ENCODE data around the gene CCL22. TPM values are rescaled to one million over a fixed set of nuclear protein-coding genes. Genes with fewer than 3 reads are reported as not detected.

The CCL22 gene
- total RNA-seq, 1 experiment from 2014 or later = not detected

DNA sequence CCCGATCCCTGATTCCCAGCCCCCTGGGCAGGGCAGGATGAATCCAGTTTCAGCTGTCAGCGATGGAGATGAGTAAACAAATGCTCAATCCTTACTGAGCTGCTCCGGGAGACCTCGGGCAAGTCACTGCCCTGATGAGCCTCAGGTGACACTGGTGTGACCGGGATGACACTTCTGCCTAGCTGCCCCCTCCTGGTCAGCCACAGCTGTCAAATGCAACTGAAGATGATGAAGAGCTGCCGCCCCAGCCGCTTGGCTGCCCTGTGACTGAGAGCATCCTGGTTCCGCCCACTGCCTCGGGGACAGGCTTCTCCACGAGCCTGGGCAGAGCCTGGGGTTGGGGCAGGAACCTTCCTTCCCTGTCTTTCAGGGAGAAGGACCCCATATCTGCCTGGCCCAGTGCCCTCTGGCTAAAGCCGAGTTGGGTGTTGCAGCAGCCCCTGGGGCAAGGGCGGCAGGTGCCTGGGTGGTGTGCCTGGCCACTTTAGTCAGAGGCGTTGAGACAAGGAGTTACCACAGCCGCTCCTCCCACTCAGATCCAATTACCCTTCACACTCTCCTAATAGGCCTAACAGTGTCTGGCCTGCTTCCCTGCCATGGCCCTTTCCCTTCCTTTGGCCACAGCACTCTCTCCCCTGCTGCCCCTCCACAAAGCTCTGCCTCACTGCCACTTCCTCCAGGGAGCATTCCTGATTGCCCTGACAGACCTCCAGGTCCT lies 51.4 kb downstream of the CCL22 start:
- Histone ChIP-seq H3K4me2 (ENCODE audit: insufficient read depth, insufficient read length, low read length) (no peak overlapping the region), H4K8ac (replicated peaks; ENCODE audit: insufficient read length, low read depth, low read length) (no peak overlapping the region), H2BK120ac (ENCODE audit: low read depth, low read length, poor library complexity, severe bottlenecking) (no peak overlapping the region), H2BK15ac (ENCODE audit: low read depth, low read length) (no peak overlapping the region), H3K4ac (ENCODE audit: low read depth, low read length) (no peak overlapping the region), H3K9me3 (ENCODE audit: control insufficient read depth, low read depth, low read length) (no peaks in the 10 kb centered on the region), H2BK20ac (ENCODE audit: low read depth, low read length, poor library complexity, severe bottlenecking) (no peak overlapping the region), H3K14ac (ENCODE audit: insufficient read depth, low read length) (no peak overlapping the region), H3K79me2 (ENCODE audit: insufficient read depth, low read length) (no peaks in the 10 kb centered on the region), H4K20me1 (ENCODE audit: control insufficient read depth, insufficient read depth, insufficient read length) (no peaks in the 10 kb centered on the region), H3K27me3 (ENCODE audit: insufficient read depth, low read length) (no peaks in the 10 kb centered on the region), H4K5ac (ENCODE audit: insufficient read length, low read depth, low read length) (no peak overlapping the region), H2BK12ac (ENCODE audit: insufficient read length, low read depth, low read length) (no peak overlapping the region), H3K79me1 (ENCODE audit: insufficient read depth, low read depth, low read length, poor library complexity, severe bottlenecking) (no peaks in the 10 kb centered on the region), H2AFZ (ENCODE audit: low read length) (no peak overlapping the region), H3T11ph (ENCODE audit: low read length) (no peak overlapping the region), H3K27ac (ENCODE audit: insufficient read length, low read depth, low read length) (no peak overlapping the region), H3K56ac (ENCODE audit: insufficient read length, low read depth, low read length) (no peak overlapping the region), H3K18ac (ENCODE audit: insufficient read length, low read depth, low read length) (no peak overlapping the region), H2AK5ac (ENCODE audit: insufficient read length, low read length) (no peak overlapping the region), H3K9ac (ENCODE audit: extremely low read depth, insufficient read length, low read length) (no peak overlapping the region), H3K4me1 (ENCODE audit: insufficient read depth, low read length) (no peaks in the 10 kb centered on the region), H3K23ac (ENCODE audit: insufficient read length, low read depth, low read length) (no peak overlapping the region), H4K91ac (ENCODE audit: insufficient read length, low read depth, low read length) (no peak overlapping the region), H2BK5ac (ENCODE audit: insufficient read length, low read length) (no peak overlapping the region), H3K23me2 (ENCODE audit: insufficient read length, low read depth, low read length, poor library complexity, severe bottlenecking) (no peaks in the 10 kb centered on the region)
- WGBS (ENCODE audit: extremely low coverage, insufficient read length, low lambda C conversion rate) = no CpG with 5 or more reads among the region's 14 CpGs
- Mint-ChIP-seq H3K36me3 (ENCODE audit: insufficient read depth in 1 of 3, low read depth in 3 of 3) (no peaks in the 10 kb centered on the region), H3K9me3 (no peaks in the 10 kb centered on the region), H3K27me3 (ENCODE audit: low read depth) (peaks cover 4% of the 10 kb centered on the region), H3K4me3 (no peak overlapping the region), H3K4me1 (peaks cover 2 to 5% of the 10 kb centered on the region in 2 experiments; a peak in 1 of 4 replicates), H3K27ac (peak overlapping the region in 2 of 3 experiments; percentile 50 to 79; a peak in 2 of 7 replicates)
- TF ChIP-seq, protein P1, sequence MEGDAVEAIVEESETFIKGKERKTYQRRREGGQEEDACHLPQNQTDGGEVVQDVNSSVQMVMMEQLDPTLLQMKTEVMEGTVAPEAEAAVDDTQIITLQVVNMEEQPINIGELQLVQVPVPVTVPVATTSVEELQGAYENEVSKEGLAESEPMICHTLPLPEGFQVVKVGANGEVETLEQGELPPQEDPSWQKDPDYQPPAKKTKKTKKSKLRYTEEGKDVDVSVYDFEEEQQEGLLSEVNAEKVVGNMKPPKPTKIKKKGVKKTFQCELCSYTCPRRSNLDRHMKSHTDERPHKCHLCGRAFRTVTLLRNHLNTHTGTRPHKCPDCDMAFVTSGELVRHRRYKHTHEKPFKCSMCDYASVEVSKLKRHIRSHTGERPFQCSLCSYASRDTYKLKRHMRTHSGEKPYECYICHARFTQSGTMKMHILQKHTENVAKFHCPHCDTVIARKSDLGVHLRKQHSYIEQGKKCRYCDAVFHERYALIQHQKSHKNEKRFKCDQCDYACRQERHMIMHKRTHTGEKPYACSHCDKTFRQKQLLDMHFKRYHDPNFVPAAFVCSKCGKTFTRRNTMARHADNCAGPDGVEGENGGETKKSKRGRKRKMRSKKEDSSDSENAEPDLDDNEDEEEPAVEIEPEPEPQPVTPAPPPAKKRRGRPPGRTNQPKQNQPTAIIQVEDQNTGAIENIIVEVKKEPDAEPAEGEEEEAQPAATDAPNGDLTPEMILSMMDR (conservative IDR thresholded peaks at IDR 0.05) = 0 out of 3 replicates have a peak, but pooled peaks have one; percentile 14
- DNase-seq = peak; percentile 38

Measured in H9 (cell line).